Muscle of back (tissue), 13 donors: ENCODE results near the gene SLC22A12. TPM values are rescaled to one million over a fixed set of nuclear protein-coding genes. Genes with fewer than 3 reads are reported as not detected.
"Not testable (repeated sequence)": the region's sequence is repeated elsewhere in the genome, so short reads cannot be mapped to it uniquely, and the experiment has no call there.

Source experiments
- DNase-seq, 3 donors: peaks; one replicate each; pipeline versions ENCODE4 v3.0.0 to v3.0.0-alpha.2; 2013
- long read RNA-seq, 9 donors: transcript quantifications; one replicate each; lab custom pipeline, GENCODE V29; 2026
- polyA plus RNA-seq, 10 donors: library from polyadenylated mRNA; unstranded; fragments of 120-200 nt; gene quantifications; one replicate each; pipeline ENCODE4 v1.2.1, GENCODE V29; 2013; ENCODE audit not compliant: insufficient read length in 10 of 10

SLC22A12 gene
- not detected for polyA plus RNA-seq
- long read RNA-seq, donor 1 = 0 reads
- long read RNA-seq, donor 2 = 0 reads
- long read RNA-seq, donor 3 = 0 reads
- long read RNA-seq, donor 4 = 0 reads
- long read RNA-seq, donor 5 = 0 reads
- long read RNA-seq, donor 6 = 0 reads
- long read RNA-seq, donor 7 = 0 reads
- long read RNA-seq, donor 8 = 0 reads
- long read RNA-seq, donor 9 = 0 reads

DNA sequence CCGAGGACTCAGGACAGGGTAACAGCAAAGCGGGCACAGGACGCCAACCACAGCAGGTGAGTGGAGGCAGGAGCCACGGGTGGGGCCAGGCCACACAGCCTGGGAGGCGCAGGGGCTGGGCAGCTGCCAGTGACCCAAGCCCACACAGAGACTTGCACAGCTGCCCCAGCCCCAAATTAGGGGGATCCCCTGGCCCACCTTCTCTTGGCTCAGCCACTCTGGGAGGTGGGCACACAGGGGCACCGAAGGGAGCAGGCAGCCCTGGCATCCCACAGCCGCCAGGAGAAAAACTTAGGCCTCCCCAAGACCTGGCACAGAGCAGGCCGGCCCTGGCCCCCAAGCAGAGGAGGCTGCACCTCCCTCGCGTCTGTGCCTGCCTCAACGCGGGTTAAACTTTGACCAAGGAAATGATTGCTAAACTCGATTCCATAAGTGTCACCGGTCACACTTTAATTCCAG, at the start of gene SLC22A12:
SLC22A12 (plus strand) TSS at position 458 of the 459 bp plus-strand sequence. CDS start 337 bp downstream, outside the sequence.
- no peak for DNase-seq

GRCh38 chr11:64542172-64543125, 48.6 kb upstream of the SLC22A12 start:
- DNase-seq = no peak

DNA sequence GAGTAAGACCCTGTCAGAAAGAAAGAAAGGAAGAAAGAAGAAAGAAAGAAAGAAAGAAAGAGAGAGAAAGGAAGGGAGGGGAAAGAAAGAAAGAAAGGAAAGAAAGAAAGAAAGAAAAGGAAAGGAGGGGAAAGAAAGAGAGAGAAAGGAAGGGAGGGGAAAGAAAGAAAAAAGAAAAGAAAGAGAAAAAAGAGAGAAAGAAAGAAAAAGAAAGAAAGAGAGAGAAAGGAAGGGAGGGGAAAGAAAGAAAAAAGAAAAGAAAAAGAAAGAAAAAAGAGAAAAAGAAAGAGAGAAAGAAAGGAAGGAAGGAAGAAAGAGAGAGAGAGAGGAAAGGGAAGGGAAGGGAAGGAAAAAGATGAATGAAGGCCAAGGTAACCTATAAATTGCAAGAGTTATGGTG, 47.2 kb upstream of the SLC22A12 start:
- no peak for DNase-seq

DNA sequence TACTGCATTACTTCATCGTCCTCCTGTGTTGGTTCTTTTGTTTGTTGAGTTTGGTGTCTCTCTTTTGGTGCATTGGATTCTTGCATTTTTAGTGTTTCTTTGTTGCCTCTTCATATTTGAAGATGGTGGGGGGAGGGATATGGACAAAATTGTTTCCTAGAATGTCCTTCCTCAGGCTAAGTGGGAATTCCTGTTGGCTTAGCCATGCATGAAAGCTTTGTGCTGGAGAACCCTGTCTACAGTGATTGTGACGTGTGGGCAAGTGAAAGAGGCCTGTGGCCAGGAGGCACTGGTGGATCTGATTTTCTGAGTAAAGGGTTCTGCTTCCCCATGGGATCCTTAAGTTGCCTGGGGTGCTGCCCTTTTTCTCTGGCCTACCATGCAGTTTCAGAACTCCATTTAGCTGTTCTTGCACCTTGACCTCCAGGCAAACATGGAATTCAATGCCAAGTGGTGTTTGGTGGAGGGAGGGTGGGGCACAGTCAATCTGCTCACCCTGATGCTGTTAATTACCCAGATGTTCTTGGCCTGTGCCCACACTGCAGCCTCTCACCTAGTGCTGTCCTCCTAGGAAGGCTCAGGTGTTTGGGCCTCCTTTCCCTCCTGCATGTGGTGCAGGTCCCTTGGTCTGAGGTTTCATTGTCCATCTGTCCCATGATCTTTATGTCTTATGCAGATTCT, 46.3 kb upstream of the SLC22A12 start:
- DNase-seq = no peak

- peak in 1 of 3 donors; percentile 25 for DNase-seq
These were observed 45.4 kb upstream of the SLC22A12 start for GRCh38 chr11:64545619-64546018.

DNA sequence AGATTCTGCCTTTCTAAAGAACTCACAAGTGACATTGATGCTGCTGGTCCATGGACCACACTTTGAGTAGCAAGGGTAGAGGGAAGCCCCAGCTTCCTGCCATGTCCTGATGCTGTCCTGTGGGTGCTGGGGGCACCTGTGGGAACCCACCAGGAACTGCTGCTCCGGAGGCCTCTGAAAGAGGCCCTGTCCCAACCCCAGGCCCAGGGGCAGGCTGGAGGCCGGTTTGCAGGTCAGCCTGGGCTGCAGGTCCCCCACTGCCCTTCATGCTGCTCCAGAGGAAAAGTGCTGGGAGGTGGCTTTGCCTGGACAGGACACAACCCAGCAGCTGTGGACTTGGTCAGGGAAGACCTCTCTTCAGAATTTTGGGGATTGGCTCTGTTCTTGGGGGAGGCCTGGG, 44.8 kb upstream of the SLC22A12 start:
- DNase-seq = no peak

- DNase-seq = no peak
These were observed 44.4 kb upstream of the SLC22A12 start for GRCh38 chr11:64546600-64546999.

DNA sequence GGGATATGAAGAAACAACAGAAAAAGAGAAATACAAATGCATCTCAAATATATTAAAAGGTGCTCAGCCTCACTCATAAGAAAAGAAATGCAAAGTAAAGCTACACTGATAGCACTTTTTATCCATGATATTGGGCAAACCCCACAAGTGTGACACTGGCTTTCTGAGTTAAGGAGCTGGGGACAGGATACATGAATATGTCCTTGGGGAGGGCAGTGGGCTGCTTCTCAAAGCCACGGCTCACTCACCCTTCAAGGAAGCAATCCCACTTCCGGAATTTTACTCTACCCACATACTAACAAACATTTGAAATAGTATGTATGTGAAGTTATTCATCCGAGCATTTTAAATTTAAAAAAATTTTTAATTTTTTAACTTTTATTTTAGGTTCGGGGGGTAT, 41.1 kb upstream of the SLC22A12 start:
- no peak for DNase-seq

DNA sequence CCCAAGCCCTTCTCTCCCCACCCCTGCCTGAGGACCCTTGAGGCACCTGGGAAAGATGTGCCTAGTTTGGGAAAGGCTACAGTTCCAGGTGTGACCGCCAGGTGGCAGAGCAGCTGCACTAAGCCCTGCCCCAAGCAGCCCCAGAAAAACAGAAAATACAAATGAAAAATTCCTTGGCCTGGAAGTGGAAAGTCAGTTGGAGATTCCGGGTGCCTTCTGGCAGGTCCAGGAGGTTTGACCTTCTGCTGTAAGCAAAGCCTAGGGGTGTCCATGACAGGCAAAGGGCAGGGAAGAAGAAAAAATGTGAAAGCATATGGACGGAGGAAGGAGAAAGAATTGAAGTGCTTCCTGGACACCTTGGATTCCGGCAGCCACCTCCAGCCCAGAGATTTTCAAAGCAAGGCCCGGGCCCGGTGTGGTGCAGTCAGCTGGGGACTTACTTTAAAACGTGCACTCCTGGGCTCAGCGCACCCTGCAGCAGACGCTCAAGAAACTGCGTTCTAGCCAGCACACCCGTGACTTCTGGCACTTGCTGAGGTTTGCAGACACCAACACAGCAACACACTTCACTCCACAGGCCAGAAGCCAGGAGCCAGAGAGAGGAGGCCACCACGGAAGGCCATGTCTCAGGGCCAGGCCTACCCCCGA, 37.3 kb upstream of the SLC22A12 start:
- DNase-seq = peak; percentile 50 to 90 (median 78)

- DNase-seq = no peak
These were observed 34.8 kb upstream of the SLC22A12 start for GRCh38 chr11:64556044-64556720.

DNA sequence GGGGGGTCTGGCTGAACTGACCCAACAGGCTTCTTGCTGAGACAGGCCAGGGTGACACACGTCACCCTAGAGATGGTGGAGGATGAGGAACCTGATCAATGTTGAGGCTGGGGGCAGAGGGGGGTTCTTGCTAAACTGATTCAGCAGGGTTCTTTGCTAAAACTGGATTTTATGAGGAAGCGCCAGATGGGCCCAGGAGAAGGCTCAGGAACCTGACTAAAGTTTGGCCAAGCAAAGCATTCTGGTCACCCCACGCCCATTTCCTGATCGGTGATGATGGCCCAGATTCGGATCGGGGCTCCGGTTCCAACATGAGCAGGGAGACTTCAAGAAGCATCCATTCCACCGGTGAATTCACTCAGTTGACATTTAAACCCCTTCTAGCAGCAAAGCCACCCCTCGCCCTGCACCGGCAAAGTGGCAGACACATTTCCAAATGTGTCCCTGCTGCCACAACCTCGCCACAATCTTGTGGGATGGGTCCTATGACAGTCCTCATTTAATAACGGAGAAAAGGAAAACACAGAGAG, 34.2 kb upstream of the SLC22A12 start:
- DNase-seq = no peak

GRCh38 chr11:64558065-64558745, 32.8 kb upstream of the SLC22A12 start:
- no peak for DNase-seq

DNA sequence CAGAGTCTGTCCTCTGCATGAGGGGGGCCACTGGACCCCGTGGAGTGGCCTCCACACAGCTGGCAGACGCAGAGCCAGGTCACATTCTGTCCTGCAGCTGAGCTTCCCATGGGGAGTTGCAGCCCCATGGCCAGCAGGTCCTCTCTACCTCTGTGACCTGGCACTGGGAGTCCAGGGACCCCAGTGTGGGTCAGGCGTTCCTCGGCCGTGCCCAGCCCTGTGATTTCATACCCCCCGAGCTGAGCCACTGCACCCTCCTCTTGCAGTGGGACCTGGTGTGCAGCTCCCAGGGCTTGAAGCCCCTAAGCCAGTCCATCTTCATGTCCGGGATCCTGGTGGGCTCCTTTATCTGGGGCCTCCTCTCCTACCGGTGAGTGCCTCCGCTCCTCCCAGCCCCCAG, 32.2 kb upstream of the SLC22A12 start:
- no peak for DNase-seq

DNA sequence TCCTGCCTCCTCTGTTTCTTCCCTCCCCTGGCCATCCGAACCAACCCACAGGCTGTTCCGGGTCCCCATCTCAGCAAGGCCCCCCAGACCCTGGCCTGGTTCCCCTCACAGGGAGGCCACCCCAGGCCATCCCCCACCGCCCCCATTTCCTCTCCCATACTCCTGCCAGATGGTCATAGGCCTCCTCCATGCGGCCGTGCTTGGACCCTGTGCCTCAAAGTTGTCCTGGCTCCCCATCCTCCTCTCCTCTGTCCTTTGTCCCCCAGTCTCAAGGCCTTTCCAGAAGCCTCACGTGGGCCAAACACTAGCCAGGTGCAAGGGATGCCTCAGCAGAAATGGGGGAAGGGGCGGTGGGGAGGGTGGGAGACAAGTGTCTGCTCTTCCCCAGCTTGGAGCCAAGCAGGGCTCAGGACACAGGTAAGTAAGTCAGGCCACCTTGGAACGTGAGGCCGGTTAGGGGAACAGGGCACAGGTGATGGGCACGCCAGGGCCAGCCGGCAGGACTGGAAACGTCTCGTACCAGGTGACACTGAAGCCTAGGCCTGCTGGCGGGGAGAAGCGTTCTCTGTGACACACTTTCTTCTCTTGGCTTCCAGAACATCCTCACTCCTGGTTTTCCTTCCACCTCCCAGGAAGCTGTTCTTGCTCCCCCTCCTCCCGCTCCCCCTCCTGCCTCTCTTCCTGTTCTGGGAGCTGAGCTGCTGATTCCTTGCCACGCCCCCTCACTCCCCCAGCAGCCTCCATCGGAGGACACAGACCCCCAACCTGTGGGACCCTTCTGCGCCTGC, 31.5 kb upstream of the SLC22A12 start:
- peak in 1 of 3 donors; percentile 51 for DNase-seq

DNA sequence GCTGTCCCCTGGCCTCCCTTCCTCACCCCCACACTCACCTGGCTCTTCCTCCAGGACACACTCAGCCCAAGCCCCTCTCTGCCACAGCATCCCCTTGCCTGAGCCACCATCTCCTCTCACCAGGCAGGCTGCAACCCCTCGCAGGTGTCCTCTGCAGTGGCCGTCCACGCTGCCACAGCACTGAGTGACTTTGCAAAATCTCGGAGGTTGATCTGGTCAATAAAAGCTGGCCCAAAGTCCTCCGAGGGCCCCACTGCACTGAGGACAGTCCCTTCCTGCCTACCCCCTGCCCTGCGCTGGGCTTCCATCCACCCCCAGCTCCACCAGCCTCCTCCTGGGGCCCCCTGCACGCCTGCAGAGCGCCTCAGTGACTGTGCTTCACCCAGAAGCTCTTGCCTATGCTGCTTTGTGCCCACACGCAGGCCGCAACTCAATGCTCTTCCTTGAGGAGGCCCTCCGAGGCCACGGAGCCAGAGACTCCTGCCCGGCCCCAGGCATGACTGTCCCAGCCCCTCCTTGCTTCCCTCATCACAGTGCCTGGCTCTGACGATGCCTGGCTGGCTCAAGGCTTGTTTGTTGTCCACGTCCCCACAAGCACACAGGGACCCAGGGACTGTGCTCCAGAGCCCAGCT, 30.8 kb upstream of the SLC22A12 start:
- no peak for DNase-seq

- DNase-seq = no peak
These were observed 30.1 kb upstream of the SLC22A12 start for GRCh38 chr11:64560941-64561340.

DNA sequence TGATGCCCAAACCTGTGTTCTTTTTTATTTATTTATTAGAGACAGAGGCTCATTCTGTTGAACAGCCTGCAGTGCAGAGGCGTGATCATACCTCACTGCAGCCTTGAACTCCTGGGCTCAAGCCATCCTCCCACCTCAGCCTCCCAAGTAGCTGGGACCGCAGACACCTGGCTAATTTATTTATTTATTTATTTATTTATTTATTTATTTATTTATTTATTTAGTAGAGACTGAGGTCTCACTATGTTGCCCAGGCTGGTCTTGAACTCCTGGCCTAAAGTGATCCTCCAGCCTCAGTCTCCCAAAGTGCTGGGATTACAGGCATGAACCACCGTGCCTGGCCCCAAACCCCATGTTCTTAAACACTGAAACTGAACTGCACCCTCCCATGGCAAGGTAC, 29.6 kb upstream of the SLC22A12 start:
- DNase-seq = not testable (repeated sequence)

DNA sequence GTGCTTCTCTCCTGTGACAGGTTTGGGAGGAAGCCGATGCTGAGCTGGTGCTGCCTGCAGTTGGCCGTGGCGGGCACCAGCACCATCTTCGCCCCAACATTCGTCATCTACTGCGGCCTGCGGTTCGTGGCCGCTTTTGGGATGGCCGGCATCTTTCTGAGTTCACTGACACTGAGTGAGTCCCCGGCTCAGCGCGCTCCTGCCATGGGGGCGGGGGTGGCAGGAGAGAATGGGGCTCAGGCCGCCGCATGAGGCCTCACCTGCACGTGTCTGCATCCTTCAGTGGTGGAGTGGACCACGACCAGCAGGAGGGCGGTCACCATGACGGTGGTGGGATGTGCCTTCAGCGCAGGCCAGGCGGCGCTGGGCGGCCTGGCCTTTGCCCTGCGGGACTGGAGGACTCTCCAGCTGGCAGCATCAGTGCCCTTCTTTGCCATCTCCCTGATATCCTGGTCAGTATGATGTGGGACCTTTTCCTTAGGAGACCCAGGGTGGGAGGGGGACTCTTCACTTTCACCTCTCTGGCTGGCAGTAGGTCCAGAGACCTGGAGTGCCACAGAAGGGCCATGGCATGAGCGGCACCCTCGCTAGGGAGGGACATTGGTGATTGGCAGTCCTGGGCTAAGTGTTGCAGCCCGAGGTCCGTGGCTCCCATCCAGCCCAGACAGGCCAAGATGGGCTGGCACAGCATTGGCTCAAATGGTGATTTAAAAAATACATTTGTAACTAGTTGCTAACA, 28.9 kb upstream of the SLC22A12 start:
- DNase-seq = no peak
